K562 (cell line): ENCODE data around the gene RHOBTB3. TPM values are rescaled to one million over a fixed set of nuclear protein-coding genes. Genes with fewer than 3 reads are reported as not detected.
A peak's percentile ranks its signal among the peaks of the same experiment; 100 is the strongest.

Experiments used
- BRD4 ChIP-seq: fragments of 200-600 bp; sonication (generic); IDR thresholded peaks from 2 replicates; pipeline ENCODE4 v1.6.1; 2017; ENCODE audit warnings: inconsistent platforms
- DPF2 ChIP-seq: fragments of 450-650 bp; IDR thresholded peaks from 2 replicates; pipeline ENCODE4 v1.6.1; 2016
- ILF3 ChIP-seq: fragments of 450-650 bp; IDR thresholded peaks from 2 replicates; pipeline ENCODE4 v1.6.1; 2018; ENCODE audit warnings: antibody characterized with exemption, mild to moderate bottlenecking, moderate library complexity, borderline replicate concordance
- KDM5B ChIP-seq: fragments of 200-600 bp; sonication (generic); IDR thresholded peaks from 2 replicates; pipeline ENCODE4 v1.6.1; 2012; ENCODE audit warnings: low read depth, mild to moderate bottlenecking, moderate library complexity, low read length, control low read depth, inconsistent platforms; ENCODE audit not compliant: insufficient replicate concordance
- KHSRP ChIP-seq: fragments of 450-650 bp; IDR thresholded peaks from 2 replicates; pipeline ENCODE4 v1.6.1; 2017
- OTX1 ChIP-seq: fragments of 450-650 bp; formaldehyde crosslinking; IDR thresholded peaks from 2 replicates; pipeline ENCODE4 v1.4.0; 2022; ENCODE audit warnings: mild to moderate bottlenecking
- RBM34 ChIP-seq: fragments of 200-400 bp; formaldehyde crosslinking; IDR thresholded peaks from 2 replicates; pipeline ENCODE4 v1.6.1; 2018; ENCODE audit warnings: low read length, borderline replicate concordance; ENCODE audit not compliant: insufficient read depth
- RHOXF2B ChIP-seq: fragments of 250-450 bp; sonication (Bioruptor Pico); conservative IDR thresholded peaks from 2 replicates; pipeline ENCODE4 v1.5.1; 2021
- SOX6 ChIP-seq: fragments of 450-650 bp; IDR thresholded peaks from 2 replicates; pipeline ENCODE4 v1.6.1; 2014; ENCODE audit warnings: mild to moderate bottlenecking
- SRF ChIP-seq, 2 experiments: fragments of 250-450, 450-650 bp in 1 of 2; sonication (Bioruptor Pico) in 1 of 2; sonication (generic) in 1 of 2; formaldehyde crosslinking; IDR thresholded peaks; 2 replicates each; pipeline versions ENCODE4 v1.5.0 to v1.5.1; 2020 to 2022; ENCODE audit warnings: mild to moderate bottlenecking in 1 of 2, missing genetic modification reagents in 1 of 2
- TAF1 ChIP-seq: IDR thresholded peaks from 2 replicates; pipeline ENCODE4 v1.6.1; 2011; ENCODE audit warnings: mild to moderate bottlenecking, low read length, moderate library complexity; ENCODE audit not compliant: insufficient read depth, control insufficient read depth, severe bottlenecking; ENCODE audit errors: extremely low read depth
- TFE3 ChIP-seq: fragments of 450-650 bp; formaldehyde crosslinking; IDR thresholded peaks from 2 replicates; pipeline ENCODE4 v1.4.0; 2020; ENCODE audit warnings: mild to moderate bottlenecking, mixed read lengths
- VEZF1 ChIP-seq: fragments of 200-800 bp; sonication (Bioruptor generic); IDR thresholded peaks from 2 replicates; pipeline ENCODE4 v1.6.1; 2017; ENCODE audit warnings: missing genetic modification characterization, missing compliant biosample characterization
- ZBTB9 ChIP-seq: fragments of 450-650 bp; formaldehyde crosslinking; IDR thresholded peaks from 2 replicates; pipeline ENCODE4 v1.4.0; 2020; ENCODE audit warnings: mild to moderate bottlenecking, moderate library complexity
- ZFPM2 ChIP-seq: fragments of 250-450 bp; sonication (Bioruptor Pico); IDR thresholded peaks from 2 replicates; pipeline ENCODE4 v1.5.1; 2022; ENCODE audit warnings: mild to moderate bottlenecking
- ZNF398 ChIP-seq: fragments of 250-450 bp; sonication (Bioruptor Pico); IDR thresholded peaks from 2 replicates; pipeline ENCODE4 v1.8.0; 2021; ENCODE audit warnings: moderate library complexity, mild to moderate bottlenecking, inconsistent platforms
- ZNF584 ChIP-seq: fragments of 200-800 bp; sonication (Bioruptor generic); IDR thresholded peaks from 2 replicates; pipeline ENCODE4 v1.6.1; 2016; ENCODE audit warnings: low read depth, mild to moderate bottlenecking, missing genetic modification characterization, missing compliant biosample characterization
- ZNF586 ChIP-seq: fragments of 450-650 bp; formaldehyde crosslinking; conservative IDR thresholded peaks from 2 replicates; pipeline ENCODE4 v1.4.0; 2020; ENCODE audit warnings: mild to moderate bottlenecking, moderate library complexity
- polyA plus RNA-seq, 8 experiments: library from polyadenylated mRNA; depleted of rRNA in 4 of 8; stranded (reverse) in 5 of 8; unstranded in 3 of 8; fragments of >200 nt; fragmentation: Nextera tagmentation in 2 of 8; fragmentation: Illumina TruSeq in 1 of 8; extraction: Ambion mirVana in 2 of 8; extraction: Trizol in 1 of 8; gene quantifications; 2 replicates each; pipeline versions ENCODE4 v1.2.1 to v1.2.3, GENCODE V29; 2011 to 2014; ENCODE audit warnings: inconsistent platforms in 1 of 8, missing spikeins in 1 of 8
- total RNA-seq, 7 experiments: library from RNA; depleted of rRNA in 6 of 7; stranded (reverse); fragments of >200 nt in 6 of 7; fragmentation: Illumina TruSeq in 2 of 7; extraction: Trizol in 2 of 7; gene quantifications; 2 replicates each; pipeline versions ENCODE4 v1.2.1 to v1.2.3, GENCODE V29; 2011 to 2021; ENCODE audit warnings: low replicate concordance in 1 of 7
- TF ChIP-seq, protein P1 (sequence below), 2 experiments: fragments of 450-650 bp; IDR thresholded peaks; 2 replicates each; pipeline ENCODE4 v1.6.1; 2016

The RHOBTB3 gene
- total and polyA plus RNA-seq, 9 of the 15 experiments (the other 6 are each of a cell fraction or from before 2014, with no cell fraction given), result 39.7 to 143 (median 115) TPM

DNA sequence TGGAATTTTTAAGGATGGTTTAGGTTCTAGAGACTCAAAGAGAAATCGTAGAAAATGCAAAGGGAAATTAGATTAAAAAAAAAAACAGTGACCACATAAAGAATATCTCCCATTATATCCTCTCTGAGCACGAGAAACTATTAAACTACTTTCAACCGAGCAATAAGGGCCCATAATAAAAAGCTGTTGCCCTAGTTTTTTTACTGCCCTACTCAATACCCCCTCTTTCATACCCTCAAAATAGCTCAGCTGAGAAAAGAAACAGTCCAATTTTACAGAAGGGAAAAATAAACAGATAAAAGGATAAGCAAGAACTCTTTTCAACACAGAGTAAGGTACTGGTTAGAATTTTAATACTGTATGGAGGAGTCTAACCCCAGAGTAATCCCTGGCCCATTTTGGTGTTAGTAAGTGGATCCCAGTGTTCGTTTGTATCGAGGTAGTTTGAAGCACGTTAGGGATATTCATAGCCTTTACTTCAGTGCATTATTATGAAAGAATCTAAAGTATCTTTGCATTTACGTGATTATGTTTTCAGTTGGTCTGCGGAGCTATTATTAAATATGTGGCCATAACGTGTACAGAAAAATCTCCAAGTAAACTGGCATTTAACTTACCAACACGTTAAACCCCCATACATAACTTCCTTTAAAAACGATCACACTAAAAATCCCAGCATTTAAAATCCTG is 980 bp upstream of the RHOBTB3 start (continued):
- TF ChIP-seq ZNF398 (CRISPR knock-in tag) (no peak), OTX1 (CRISPR knock-in tag) (peak; percentile 44; the same call in 1 of the 2 replicates), TAF1 (peak; percentile 15), DPF2 (no peak), ZNF586 (CRISPR knock-in tag) (peak; percentile 50; the same call in 1 of the 2 replicates), RBM34 (no peak), ZNF584 (0 out of 2 replicates have a peak, but pooled peaks have one; percentile 21), ZBTB9 (CRISPR knock-in tag) (0 out of 2 replicates have a peak, but pooled peaks have one; percentile 19), ILF3 (peak; percentile 48; the same call in 1 of the 2 replicates), KDM5B (peak; percentile 45), VEZF1 (CRISPR knock-in tag) (no peak), ZFPM2 (CRISPR knock-in tag) (no peak), SRF (CRISPR knock-in tag; IDR thresholded peaks at IDR 0.05) (0 out of 4 replicates have a peak, but pooled peaks of 1 of the 2 experiments have one; percentile 37), KHSRP (0 out of 2 replicates have a peak, but pooled peaks have one; percentile 5), RHOXF2B (0 out of 2 replicates have a peak, but pooled peaks have one; percentile 50), BRD4 (peak; percentile 70), TFE3 (no peak), SOX6 (no peak)
- TF ChIP-seq, protein P1, sequence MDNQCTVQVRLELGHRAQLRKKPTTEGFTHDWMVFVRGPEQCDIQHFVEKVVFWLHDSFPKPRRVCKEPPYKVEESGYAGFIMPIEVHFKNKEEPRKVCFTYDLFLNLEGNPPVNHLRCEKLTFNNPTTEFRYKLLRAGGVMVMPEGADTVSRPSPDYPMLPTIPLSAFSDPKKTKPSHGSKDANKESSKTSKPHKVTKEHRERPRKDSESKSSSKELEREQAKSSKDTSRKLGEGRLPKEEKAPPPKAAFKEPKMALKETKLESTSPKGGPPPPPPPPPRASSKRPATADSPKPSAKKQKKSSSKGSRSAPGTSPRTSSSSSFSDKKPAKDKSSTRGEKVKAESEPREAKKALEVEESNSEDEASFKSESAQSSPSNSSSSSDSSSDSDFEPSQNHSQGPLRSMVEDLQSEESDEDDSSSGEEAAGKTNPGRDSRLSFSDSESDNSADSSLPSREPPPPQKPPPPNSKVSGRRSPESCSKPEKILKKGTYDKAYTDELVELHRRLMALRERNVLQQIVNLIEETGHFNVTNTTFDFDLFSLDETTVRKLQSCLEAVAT (IDR thresholded peaks at IDR 0.05), result peak; percentile 31 to 80; a peak in 3 of 4 replicates
